Left kidney (tissue), 2 donors: ENCODE data around the gene VIPR1. TPM values are rescaled to one million over a fixed set of nuclear protein-coding genes. Genes with fewer than 3 reads are reported as not detected.

Source experiments
- DNase-seq: peaks from one replicate; pipeline ENCODE4 v3.0.0-alpha.2; 2013
- polyA plus RNA-seq: library from polyadenylated mRNA; unstranded; fragments of 120-200 nt; gene quantifications from one replicate; pipeline ENCODE4 v1.2.1, GENCODE V29; 2013; ENCODE audit not compliant: insufficient read length

The VIPR1 gene
- polyA plus RNA-seq, 1 donor, result 1.9 TPM

DNA sequence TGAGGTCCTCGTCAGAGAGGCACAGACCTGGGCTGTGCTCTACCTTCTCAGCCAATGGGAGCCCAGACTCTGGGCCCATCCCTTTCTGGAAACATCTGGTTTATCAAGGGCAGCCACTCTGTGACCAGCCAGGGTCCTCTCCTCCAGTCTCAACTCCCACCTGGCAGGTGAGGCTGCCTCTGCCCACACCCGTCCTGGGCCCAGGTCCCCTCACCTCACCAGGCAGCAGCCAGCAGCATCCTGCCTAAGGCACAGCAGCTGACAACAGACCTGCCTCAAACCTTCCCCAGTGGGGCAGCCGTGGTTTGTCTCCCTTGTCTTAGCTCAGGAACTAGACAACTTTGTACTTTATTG lies 8.7 kb upstream of the VIPR1 start:
- DNase-seq, result no peak

DNA sequence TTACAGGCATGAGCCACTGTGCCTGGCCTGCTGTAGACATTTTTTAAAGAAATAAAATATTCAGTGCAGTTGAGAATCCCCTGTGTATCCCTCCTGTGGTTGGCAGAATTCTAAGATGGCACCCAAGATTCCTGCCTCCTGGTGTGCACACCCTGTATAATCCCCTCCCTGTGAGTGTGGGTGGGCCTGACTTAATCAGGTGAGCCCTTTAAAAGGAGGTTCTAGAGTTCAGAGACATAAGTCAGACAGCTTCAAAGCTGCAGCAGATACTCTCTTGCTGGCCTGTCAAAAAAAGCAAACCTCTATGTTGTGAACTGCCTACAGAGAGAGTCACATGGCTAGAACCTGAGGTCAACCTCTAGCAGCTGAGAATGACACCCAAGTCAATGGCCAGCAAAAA lies 7.0 kb upstream of the VIPR1 start:
- no peak for DNase-seq

DNA sequence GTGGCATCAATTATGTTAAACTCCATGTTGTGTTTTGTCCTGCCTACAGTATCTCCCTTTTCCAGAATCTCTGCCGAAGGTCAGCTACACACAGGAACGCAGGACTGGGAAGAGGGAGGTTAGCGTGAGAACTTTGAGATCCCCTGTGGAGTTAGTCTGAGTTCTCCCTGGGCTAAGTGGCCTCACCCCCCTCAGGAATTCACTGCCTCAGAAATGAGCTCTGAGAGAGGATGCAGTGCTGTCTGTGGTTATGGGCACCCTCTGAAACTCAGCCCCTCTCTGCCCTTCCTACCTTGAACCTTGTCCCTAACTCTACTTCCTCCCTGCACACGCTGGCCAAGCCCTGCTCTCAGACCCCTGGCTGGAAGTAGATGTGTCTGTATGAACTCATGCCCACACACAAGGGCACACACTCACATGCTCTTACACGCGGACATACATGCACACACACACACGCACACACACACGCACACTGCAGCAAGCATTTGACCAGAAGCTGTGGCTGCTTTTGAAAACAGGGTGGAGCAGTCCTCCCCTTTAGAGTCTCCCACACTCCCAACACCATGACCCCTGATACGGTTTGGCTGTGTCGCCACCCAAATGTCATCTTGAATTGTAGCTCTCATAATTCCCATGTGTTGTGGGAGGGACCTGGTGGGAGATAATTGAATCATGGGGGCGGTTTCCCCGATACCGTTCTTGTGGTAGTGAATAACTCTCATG lies 5.3 kb upstream of the VIPR1 start:
- no peak for DNase-seq

DNA sequence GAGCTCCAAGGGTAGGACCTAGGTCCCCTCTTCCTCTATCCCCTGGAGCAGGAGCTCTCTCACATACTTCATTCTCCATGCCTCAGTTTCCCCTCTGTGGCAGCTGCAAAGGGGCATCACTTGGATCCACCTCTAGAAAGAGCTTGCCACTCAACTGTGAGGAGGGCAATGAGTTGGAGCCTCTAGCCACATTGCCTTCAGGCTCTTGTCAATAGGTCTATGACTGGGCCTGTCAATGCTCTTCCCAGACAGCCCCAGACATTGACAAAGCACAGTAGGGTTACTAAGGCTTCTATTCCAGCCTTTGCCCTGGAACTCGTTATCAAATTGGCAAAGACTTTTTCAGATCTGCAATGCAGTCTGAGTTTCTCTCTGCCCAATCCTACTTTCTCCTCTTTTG lies 4.4 kb upstream of the VIPR1 start:
- DNase-seq, result no peak

DNA sequence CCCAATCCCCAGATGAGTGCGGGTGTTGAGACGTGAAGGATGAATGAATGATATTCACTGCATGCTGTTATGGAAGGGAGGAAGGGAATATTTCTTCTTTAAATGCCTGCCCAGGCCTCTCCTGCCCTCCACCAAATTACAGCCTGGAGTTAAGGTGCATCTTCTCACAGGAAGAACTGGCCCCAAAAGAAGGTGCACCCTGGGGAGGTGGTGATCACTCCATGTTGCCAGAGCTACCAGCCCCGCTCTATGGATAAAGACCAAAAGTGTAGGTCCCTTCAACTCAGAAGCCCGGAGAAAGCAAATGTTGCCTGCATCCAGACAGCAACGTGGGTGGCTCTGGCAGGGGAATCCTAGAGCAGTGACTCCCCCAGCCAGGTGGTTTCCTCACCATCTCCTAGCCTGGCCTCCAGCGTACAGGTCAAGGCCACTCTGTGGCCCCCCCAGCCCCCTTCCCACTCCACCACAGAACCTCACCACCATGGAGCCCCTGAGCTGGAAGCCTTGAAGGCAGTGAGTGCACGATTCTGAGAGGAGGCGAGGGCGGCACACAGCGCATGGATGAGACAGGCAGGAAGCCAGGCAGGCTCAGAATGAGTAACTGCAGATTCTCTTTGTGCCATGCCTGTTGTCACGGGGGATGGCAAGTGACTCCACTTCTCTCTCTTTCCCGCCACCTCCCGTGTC lies 3.5 kb upstream of the VIPR1 start:
- no peak for DNase-seq

DNA sequence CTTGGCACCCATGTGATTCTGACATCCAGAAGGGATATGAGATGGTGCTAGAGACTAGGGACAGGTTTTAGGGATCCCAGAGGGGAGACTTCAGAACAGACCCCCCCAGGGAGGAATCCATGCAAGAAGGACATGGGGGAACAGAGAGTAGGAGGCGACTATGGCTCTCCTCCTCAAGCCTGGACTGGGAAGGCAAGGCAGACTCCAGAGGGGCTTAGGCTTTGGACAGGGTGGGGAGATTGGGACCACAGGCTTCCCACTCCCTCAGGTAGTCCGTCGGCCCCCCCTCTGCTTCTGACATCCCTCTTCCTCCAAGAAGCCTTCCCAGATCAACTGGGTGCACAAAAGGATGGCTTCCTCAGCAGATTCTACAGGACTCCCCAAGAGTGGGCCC lies 3.0 kb upstream of the VIPR1 start:
- DNase-seq, result no peak

DNA sequence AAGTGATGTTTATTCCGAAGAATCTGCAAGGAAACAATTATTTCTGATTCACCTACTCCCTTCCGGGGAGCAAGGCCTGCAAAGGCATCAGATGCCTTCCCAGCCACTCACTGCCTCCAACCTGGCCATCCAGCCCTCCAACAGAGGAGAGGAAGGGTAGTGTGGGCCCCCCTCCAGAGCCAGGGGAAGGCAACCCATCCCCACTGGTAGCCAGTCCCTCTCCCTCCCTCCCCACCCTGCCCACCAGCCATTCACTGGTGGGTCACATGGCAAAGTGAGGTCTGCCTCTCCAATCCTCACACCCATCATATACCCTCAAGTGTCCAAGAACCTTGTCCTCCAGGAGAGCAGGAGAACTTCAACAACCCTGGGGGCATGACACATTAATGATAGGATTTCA lies 2.4 kb upstream of the VIPR1 start:
- DNase-seq, result no peak

DNA sequence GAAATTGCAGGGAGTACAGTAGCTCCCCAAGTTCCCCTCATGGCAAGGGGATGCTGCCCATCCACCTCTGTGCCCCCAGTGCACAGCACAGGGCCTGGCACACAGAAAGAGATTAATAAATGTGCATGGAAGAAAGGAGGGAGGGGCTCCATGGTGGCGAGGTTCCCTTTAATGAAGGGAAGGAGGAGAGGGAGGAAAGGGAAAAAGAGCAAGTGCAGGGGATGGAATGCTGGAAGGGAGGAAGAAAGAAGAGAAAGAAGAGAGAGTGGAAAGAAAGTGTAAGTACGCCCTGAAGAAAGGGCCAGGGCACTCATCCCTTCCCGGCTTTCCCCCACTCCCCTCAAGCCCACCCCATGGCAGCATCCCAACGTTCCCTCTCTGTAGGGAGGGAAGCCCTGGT lies 1.5 kb upstream of the VIPR1 start:
- no peak for DNase-seq

DNA sequence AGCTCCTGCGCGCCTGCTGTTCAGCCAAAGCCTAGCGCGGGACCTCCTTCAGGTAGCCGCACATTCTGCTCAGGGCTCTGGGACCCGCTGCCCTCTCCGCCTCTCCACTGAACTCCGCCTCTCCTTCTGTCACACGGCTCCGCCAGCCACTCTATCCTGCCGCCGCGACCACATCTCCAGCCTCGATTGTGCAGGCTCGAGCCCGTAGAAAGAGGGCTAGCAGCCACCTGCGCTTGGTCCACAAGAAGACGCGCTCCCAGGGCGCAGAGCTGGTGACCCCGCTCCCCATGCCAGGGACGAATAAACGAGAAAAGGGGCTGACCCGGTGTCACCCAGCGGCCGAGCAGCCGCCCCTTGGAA lies 1.1 kb upstream of the VIPR1 start:
- no peak for DNase-seq

DNA sequence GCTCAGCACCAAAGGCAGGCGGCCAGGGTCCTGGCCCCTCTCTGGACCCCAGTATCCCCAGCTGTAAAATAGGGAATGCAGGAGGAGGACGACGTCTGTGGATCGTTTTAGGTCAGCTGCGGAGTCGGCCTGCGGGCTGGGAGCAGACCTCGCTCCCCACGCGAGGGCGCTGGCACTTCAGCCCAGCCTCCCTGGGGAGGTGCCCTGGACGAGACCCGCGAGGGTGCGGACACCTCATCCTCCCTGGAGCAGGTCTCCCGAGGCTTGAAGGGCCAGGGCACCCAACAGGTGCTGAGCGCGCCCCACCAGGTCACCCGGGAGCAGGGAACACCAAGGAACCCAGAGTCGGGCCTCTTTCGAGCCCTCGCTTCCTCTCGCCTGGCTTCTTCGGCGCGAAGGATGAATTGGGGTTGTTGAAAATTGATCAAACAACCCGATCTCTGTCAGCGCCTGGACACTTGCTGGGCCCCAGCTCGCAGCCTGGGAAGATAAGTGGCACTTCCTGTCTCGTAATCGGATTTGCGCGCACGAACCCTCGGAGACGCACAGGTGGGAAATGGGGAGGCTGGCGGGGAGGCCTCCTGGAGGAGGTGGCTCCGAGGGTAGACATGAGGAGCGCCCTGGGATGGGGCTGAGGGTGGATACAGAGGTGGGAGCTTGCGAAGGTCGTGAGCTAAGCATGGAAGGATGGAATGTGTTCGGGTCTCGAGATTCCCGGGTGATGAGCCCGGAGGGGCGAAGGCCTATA lies 588 bp upstream of the VIPR1 start:
- DNase-seq, result no peak

DNA sequence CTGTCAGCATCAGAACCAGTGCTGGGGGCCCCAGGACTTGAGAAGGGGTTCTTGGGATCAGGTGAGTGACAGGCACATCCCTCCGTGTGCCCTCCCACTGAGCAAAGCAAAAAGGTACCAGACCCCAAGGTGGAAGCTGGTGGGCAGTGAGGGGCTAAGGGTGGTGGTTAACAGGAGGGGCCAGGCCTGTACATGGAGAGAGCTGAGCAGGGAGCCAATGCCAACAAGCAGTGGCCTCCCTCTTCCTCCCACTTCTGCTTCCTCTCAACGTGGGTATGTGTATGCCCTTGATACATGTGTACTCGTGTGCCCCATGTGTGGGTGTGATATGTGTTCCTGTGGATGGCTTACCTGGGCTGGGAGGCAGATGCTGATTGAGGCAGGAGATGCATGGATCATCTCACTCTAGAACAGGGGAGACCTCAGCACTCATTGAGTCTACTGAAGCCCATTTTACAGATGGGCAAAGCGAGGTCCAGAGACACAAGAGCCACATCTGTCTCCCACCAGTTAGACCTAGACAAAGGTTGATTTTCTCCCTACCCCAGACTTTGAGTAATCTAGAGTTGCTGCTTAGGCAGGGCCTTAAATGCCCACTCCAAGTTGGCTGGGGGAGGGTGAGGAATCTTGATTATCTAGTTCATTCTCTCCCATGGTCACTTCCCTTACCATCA lies 945 bp downstream of the VIPR1 start:
- DNase-seq, result no peak

DNA sequence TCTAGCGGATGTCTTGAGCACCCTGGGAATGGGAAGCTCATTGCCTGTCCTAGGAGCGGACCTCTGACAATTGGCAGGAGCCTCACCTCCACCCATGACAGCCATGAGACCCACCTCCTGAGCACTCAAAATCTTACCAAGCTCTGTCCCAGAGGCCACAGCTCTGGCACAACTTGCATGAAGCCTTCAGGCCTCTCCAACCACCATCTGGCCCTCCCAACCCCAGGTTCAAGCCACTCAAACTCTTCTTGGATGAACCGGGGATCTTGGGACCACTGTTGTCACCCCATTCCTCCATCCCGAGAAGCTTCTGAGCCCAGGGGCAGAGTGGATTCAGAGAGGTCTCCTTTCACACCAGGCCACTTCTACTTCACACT lies 1.5 kb downstream of the VIPR1 start:
- no peak for DNase-seq

DNA sequence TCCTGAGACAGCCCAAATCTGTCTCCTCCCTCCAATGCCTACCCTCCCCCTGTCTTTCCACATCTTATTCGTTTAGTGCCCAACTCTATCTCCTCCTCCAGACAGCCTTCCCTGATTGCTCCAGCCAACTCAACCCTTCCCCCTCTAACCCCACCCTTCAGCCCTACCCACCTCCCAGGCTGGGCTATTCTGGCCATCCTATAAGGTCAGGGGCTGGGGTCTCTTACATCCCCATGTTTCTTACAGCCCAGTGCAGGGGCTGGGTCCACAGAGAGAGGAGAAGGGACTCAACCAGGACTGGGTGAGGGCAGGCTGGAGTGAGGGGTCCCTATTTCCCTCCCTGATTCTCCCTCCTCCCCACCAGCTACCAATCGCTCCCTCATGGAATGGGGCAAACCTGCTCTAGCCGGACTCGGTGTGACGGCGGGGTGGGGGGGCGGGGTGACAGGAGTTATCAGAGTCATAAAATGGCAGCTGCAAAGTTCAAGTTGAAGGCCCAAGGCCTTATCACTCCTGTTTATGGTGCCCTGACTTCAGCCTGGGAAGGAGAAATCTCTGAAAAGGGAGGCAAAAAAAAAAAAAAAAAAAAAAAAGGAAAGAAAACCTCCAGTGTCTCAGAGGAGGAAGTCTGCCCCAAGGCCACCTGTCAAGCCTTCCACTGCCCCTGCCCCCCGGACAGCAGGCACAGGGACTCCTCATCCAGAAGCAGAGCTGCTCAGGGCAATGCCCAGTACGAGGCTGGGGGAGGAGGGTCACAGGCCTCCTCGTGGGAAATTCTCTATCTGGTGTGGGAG lies 2.1 kb downstream of the VIPR1 start:
- DNase-seq, result no peak

DNA sequence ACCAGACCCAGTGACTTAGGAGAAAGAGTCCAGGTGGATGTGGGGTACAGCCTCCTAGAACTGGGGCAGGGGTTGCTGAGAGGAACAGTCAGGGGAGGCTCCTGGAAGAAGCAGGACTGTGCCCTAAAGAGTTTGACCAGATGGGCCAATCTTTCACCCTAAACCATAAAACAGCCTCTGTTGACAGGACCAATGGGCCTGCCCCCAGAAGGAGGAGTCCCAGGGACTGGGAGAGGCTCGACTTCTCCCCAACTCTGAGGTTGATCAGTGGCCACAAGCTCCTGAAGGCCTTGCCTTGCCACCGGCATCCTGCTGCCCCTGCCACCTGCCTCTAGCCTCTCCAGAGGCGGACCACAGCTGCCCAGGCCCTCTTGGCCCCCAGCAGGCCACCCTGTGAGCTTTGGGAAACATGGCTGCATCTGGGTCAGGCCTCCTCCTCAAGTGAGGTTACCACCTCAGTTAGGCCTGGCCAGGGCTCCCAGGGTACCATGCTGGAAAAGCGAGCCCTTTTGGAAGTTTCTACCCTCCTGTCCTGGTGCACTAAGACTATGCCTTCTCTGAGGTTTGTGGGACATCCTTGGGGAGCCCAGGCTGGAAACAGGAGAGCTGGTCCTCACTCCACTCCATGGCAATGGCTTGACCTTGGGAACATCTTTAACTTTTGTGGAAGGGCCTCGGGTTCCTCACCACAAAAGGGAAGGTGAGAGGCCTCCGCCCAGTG lies 2.8 kb downstream of the VIPR1 start:
- DNase-seq, result no peak

DNA sequence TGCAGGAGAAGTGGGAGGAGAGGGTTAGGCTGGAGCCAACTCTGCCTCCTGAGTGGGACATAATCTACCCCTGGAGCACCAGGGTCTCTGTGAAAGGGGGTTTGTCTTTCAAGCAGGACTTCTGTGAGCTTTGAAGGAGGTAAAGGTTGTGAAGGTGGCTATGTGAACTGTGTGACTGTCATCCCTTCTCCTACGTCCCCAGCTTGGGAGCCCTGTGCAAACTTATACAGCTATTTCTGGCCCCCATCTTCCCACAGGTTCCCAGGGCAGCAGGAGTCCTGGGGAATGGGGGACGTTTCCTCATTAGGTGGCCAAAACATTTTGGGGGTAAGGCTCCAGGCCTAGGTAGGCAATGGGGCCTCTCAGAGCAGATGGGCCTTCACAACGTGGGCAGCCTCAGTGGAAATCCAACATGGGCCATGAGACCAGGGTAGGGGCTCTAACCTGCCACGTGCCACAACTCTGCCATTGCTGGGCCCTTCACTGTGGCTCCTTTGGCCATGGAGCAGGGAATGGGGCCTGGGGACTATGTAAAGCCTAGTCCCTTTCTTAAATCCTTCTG lies 3.5 kb downstream of the VIPR1 start:
- DNase-seq, result no peak

DNA sequence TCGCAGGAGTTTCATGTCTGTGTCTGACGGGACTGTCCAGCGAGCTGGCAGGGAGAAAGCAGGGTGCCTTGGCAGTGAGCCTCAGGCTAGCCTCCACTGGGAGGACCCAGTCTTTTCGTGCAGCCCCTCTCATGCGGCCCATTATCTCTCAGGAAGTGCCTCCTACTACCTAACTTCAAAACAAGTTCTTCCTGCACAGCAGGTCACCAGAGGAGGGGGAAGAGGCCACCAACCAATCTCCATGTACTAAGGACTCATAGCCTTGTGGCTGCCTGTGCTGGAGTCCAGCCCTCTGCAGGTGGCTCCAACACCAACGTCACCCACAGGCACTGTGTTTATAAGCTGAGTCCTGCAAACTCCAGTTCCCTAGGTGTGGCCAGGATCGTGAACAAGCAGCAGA lies 4.8 kb downstream of the VIPR1 start:
- DNase-seq, result no peak

DNA sequence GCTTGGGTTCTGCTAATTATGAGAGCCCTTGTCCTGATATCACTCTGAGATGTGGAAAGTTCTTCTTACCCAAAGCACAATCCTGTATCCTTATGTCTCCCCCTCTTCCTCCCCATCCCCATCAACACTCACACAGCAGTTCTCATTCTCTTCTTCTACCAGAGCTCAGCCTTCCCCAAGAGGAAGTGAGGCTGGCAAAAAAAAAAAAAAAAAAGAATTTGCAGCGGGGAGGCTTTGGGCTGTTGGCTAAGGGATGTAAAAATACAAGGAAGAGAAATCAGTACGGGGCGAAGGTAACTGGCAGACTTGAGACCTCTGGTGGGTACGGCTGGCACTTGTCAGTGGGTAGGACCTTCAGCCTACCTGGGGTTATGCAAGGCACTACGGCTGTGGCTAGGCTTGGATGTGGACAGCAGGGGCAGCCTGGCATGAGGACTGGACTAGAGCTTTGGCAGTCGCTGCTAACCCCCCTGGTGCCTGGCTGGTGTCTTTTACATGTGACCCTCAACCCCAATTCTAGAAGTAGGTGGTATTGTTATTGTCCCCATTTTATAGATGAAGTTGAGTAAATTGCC lies 5.4 kb downstream of the VIPR1 start:
- DNase-seq, result no peak

DNA sequence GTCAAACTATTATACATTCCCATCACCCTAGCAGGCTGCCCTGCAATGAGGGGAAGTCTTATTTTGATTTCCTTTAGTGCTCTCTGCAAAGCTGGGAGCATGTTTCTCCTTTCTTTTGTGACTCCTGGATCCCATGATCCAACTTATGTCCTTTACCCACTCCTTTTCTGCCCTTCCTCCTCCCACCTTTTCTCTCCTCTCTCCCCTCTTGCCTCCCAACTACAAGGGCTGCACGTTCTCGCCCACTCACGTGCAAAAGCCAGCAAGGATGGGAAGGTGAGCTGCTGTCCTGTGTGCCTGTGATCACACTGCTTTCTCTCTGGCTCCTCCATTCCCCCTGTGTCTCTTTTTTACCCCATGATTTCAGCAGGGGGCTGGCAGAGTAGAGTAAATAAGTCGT lies 6.1 kb downstream of the VIPR1 start:
- DNase-seq, result no peak

DNA sequence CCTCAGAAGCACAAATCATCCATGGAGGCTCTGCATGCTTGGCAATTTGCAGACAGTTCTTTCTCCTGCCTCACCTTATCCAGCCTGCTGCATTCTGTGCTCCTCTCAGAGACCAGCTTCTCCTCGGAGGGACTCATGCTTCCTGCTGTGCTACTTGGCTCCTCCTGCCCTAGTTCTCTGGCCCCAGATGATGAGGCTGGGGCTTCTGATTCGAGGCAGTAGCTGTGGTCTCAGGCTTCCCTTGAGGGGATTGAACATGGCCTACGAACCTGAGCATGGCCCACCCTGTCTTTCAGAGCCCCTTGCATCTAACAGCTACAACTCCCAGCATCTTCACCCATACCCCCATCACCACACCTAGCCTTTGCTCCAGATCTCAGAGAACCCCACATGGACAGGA lies 6.7 kb downstream of the VIPR1 start:
- no peak for DNase-seq

DNA sequence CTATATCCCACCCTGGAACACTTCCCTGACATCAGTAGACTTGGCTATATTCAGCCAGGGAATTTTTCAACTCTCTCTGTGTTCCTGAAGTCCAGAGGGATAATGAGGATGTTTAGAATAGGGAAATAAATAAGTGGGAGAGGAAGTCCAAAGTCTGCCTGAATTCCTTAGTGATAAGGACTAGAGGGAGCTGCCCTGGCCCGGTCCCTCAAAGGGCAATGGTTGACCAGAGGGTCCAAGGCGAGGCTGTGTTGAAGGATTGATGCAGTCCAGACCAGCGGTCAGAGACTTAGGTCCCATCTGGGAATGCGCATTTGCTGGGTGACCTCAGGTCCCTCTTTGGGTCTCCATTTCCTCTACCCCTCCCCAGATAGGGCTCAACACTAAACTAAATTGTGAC lies 7.9 kb downstream of the VIPR1 start:
- no peak for DNase-seq

DNA sequence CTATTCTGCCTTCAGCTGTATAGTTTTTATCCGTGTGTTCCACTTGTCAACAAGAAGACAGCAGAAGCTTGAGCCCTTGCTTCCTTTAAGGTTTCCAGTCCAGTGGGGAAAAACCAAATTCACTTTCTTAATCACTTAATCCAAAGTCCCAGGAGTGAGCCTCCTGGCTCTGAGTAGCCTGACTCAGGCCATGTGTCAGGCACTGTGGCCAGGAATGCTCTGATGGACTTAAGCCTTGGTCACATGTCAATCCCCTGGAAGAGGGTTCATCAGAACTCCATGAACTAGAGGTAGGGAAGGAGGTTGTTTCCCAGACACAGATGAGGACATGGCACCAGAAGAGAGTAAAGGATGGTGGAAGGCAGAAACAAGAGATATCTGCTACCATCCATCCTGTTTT lies 8.8 kb downstream of the VIPR1 start:
- no peak for DNase-seq
